Brain microvascular endothelial cell (primary cell): ENCODE results near the gene CAMTA1.

Experiments used
- DNase-seq: peaks from one replicate; pipeline ENCODE4 v3.0.0-alpha.2; 2020
- H3K27ac ChIP-seq: fragments of 250-450 bp; sonication (Bioruptor Pico); 2 replicates; pipeline ENCODE4 v1.5.1; 2020; ENCODE audit warnings: mild to moderate bottlenecking, moderate library complexity
- H3K27me3 ChIP-seq: fragments of 250-450 bp; sonication (Bioruptor Pico); replicated peaks from 2 replicates; pipeline ENCODE4 v1.5.1; 2020; ENCODE audit warnings: mild to moderate bottlenecking
- H3K36me3 ChIP-seq: fragments of 250-450 bp; sonication (Bioruptor Pico); replicated peaks from 2 replicates; pipeline ENCODE4 v1.5.1; 2020; ENCODE audit warnings: mild to moderate bottlenecking
- H3K4me3 ChIP-seq: 2 replicates; pipeline ENCODE4 v1.5.1; 2011; ENCODE audit warnings: low read depth, mild to moderate bottlenecking, control low read depth, low read length, moderate library complexity
- in situ Hi-C: cut with HindIII; loops from 2 replicates; pipeline ENCODE4 v1.10.0; 2017; ENCODE audit warnings: low sequenced_read_pairs, low pct_ligation_motif_present
- TF ChIP-seq, protein P1 (sequence below): IDR thresholded peaks from 2 replicates; pipeline ENCODE4 v1.5.1; 2011; ENCODE audit warnings: low read depth, mild to moderate bottlenecking, moderate library complexity, low read length, control low read depth, inconsistent platforms; ENCODE audit errors: missing control alignments

The CAMTA1 gene

GRCh38 chr1:6848816-6849215 is 63.6 kb downstream of the CAMTA1 start:
- DNase-seq, result no peak
- in situ Hi-C loops, result no loop called here

DNA sequence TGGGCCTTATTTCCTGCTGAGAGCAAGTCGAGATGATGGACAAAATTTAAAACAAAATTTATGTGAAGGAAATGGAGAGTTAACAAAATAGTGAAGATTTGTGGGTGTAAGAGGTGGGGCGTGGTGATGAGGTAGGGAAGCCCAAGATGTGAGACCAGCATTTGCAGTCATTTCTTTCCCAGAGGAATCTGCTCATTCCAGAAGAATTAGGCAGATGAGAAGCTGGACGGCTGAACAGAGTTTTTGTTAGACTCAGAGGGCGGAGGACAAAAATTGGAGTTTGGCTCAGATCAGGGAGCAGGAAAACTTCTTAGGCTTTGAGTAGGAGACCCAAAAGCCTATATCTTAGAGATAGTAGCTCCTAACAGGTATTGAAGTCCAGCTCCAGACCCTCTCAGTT is 65.3 kb downstream of the CAMTA1 start:
- Histone ChIP-seq H3K27me3 (no peaks in the 10 kb centered on the region), H3K4me3 (no peak overlapping the region), H3K36me3 (no peaks in the 10 kb centered on the region), H3K27ac (no peak overlapping the region)
- DNase-seq, result no peak
- in situ Hi-C loops, result no loop called here
- TF ChIP-seq, protein P1, sequence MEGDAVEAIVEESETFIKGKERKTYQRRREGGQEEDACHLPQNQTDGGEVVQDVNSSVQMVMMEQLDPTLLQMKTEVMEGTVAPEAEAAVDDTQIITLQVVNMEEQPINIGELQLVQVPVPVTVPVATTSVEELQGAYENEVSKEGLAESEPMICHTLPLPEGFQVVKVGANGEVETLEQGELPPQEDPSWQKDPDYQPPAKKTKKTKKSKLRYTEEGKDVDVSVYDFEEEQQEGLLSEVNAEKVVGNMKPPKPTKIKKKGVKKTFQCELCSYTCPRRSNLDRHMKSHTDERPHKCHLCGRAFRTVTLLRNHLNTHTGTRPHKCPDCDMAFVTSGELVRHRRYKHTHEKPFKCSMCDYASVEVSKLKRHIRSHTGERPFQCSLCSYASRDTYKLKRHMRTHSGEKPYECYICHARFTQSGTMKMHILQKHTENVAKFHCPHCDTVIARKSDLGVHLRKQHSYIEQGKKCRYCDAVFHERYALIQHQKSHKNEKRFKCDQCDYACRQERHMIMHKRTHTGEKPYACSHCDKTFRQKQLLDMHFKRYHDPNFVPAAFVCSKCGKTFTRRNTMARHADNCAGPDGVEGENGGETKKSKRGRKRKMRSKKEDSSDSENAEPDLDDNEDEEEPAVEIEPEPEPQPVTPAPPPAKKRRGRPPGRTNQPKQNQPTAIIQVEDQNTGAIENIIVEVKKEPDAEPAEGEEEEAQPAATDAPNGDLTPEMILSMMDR, result no peak

More at GRCh38 chr1:6848816-6849215, 63.6 kb downstream of the CAMTA1 start:
- no peaks in the 10 kb centered on the region for H3K36me3 ChIP-seq
- no peaks in the 10 kb centered on the region for H3K27me3 ChIP-seq
- H3K27ac ChIP-seq, result no peak overlapping the region
- no peak overlapping the region for H3K4me3 ChIP-seq
- TF ChIP-seq, protein P1, result no peak

GRCh38 chr1:6852136-6852890 is 67.1 kb downstream of the CAMTA1 start:
- Histone ChIP-seq H3K36me3 (no peaks in the 10 kb centered on the region), H3K4me3 (no peak overlapping the region), H3K27ac (no peak overlapping the region), H3K27me3 (no peaks in the 10 kb centered on the region)
- in situ Hi-C loops, result no loop called here
- TF ChIP-seq, protein P1, result no peak
- DNase-seq, result no peak

DNA sequence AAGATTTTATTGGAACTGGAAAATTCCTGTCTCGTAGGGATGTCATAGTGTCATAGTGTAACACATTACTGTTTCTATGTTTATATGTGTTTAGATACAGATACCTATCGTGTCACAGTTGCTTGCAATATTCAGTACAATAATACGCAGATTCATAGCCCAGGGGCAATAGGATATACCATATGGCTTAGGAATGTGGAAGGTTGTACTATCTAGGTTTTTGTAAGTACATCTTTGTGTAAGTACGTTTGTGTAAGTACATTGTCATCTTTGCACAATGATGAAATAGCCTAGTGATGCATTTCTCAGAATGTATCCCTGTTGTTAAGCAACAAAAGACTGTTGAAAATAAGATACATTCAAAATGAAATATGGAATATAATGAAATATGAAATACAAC is 68.9 kb downstream of the CAMTA1 start:
- TF ChIP-seq, protein P1, result no peak
- H3K27me3 ChIP-seq, result no peaks in the 10 kb centered on the region
- no peak for DNase-seq
- no peaks in the 10 kb centered on the region for H3K36me3 ChIP-seq
- H3K4me3 ChIP-seq, result no peak overlapping the region
- no peak overlapping the region for H3K27ac ChIP-seq
- in situ Hi-C loops, result no loop called here

DNA sequence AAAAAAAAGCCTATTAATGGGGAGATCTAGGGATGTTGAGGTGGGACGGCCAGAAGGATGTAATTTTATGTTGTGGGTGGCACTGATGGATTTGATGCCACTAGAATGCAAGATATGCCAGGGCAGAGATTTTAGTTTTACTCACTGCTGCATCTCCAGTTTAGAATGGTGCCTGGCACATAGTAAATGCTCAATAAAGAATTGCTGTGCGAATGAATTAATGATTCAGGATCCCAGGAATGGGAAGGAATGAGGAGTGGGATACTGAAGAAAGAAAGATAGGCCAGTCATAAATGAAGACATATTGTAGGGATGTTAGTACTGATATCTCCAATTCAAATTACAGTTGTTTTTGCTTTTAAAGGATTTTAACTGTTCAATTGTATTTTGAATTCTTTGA is 72.6 kb downstream of the CAMTA1 start:
- H3K27ac ChIP-seq, result no peak overlapping the region
- TF ChIP-seq, protein P1, result no peak
- DNase-seq, result no peak
- in situ Hi-C loops, result no loop called here
- H3K36me3 ChIP-seq, result no peaks in the 10 kb centered on the region
- no peaks in the 10 kb centered on the region for H3K27me3 ChIP-seq
- H3K4me3 ChIP-seq, result no peak overlapping the region

GRCh38 chr1:6858596-6858995 is 73.3 kb downstream of the CAMTA1 start:
- DNase-seq, result peak; percentile 31
- Histone ChIP-seq H3K36me3 (no peaks in the 10 kb centered on the region), H3K27me3 (no peaks in the 10 kb centered on the region), H3K4me3 (no peak overlapping the region), H3K27ac (peak overlapping the region; percentile 85)
- in situ Hi-C loops, result no loop called here
- TF ChIP-seq, protein P1, result no peak
